Activated T-helper 1 cell treated with anti-CD3 and anti-CD28 coated beads, Interleukin-12 subunit alpha, Interleukin-12 subunit beta, Interleukin-2, Interleukin-4 antibody, amounts not matched to agents 30 ng/mL and 10 ng/mL and 1 ng/mL, durations not matched to agents 14 hours and 24 hours and 36 hours (primary cell): ENCODE data around the gene MCOLN1. TPM values are rescaled to one million over a fixed set of nuclear protein-coding genes. Genes with fewer than 3 reads are reported as not detected.

Source experiments
- DNase-seq: peaks from one replicate; pipeline ENCODE4 v3.0.0; 2021; ENCODE audit warnings: low spot score
- H3K27ac Mint-ChIP-seq: one replicate; pipeline ENCODE4 v1.8.0; 2021; ENCODE audit warnings: mild to moderate bottlenecking, mixed read lengths
- H3K27me3 Mint-ChIP-seq: one replicate; pipeline ENCODE4 v1.8.0; 2022; ENCODE audit warnings: mild to moderate bottlenecking, moderate library complexity, mixed read lengths; ENCODE audit not compliant: insufficient read depth
- H3K36me3 Mint-ChIP-seq: one replicate; pipeline ENCODE4 v1.8.0; 2021; ENCODE audit warnings: low read depth, mixed read lengths
- H3K4me1 Mint-ChIP-seq: one replicate; pipeline ENCODE4 v1.8.0; 2021; ENCODE audit warnings: low read depth, mixed read lengths
- H3K4me3 Mint-ChIP-seq: one replicate; pipeline ENCODE4 v1.8.0; 2021; ENCODE audit warnings: mild to moderate bottlenecking, moderate library complexity, mixed read lengths
- H3K9me3 Mint-ChIP-seq: one replicate; pipeline ENCODE4 v1.8.0; 2021; ENCODE audit warnings: mixed read lengths
- intact Hi-C: fragments of 100-400 bp; cut with micrococcal nuclease; formaldehyde crosslinking; loops from one replicate; pipeline ENCODE4 v1.15.1; 2024
- total RNA-seq: library from RNA; stranded (reverse); gene quantifications from 2 replicates; pipeline ENCODE4 v1.2.3, GENCODE V29; 2022

The MCOLN1 gene
- total RNA-seq, 1 donor from 2014 or later: 14.0 TPM

GRCh38 chr19:7506385-7507328 lies 15.8 kb upstream of the MCOLN1 start:
- Mint-ChIP-seq H3K36me3 (no peaks in the 10 kb centered on the region), H3K9me3 (no peaks in the 10 kb centered on the region), H3K27me3 (peaks cover 26% of the 10 kb centered on the region), H3K4me1 (no peaks in the 10 kb centered on the region), H3K27ac (no peak overlapping the region), H3K4me3 (peak overlapping the region; percentile 26)
- peak; percentile 33 for DNase-seq
- intact Hi-C loops: loop anchor here (1.0 kb wide), 1 partner anchor 14 kb away; no protein-coding TSS in a partner anchor

GRCh38 chr19:7507884-7508283 lies 14.5 kb upstream of the MCOLN1 start:
- DNase-seq: no peak
- peaks cover 17% of the 10 kb centered on the region for H3K27me3 Mint-ChIP-seq
- intact Hi-C loops: no loop called here
- H3K4me3 Mint-ChIP-seq: no peak overlapping the region
- no peaks in the 10 kb centered on the region for H3K36me3 Mint-ChIP-seq
- no peaks in the 10 kb centered on the region for H3K4me1 Mint-ChIP-seq
- no peaks in the 10 kb centered on the region for H3K9me3 Mint-ChIP-seq
- no peak overlapping the region for H3K27ac Mint-ChIP-seq

GRCh38 chr19:7509625-7510024 lies 12.8 kb upstream of the MCOLN1 start:
- intact Hi-C loops: no loop called here
- Mint-ChIP-seq H3K36me3 (no peaks in the 10 kb centered on the region), H3K27me3 (peaks cover 14% of the 10 kb centered on the region), H3K27ac (no peak overlapping the region), H3K4me1 (no peaks in the 10 kb centered on the region), H3K4me3 (no peak overlapping the region), H3K9me3 (no peaks in the 10 kb centered on the region)
- no peak for DNase-seq

- no peak overlapping the region for H3K27ac Mint-ChIP-seq
- intact Hi-C loops: no loop called here
These were observed 10.0 kb upstream of the MCOLN1 start for GRCh38 chr19:7512400-7512851.

GRCh38 chr19:7513809-7514642 lies 8.4 kb upstream of the MCOLN1 start:
- no peaks in the 10 kb centered on the region for H3K9me3 Mint-ChIP-seq
- no peak overlapping the region for H3K27ac Mint-ChIP-seq
- no peak for DNase-seq
- H3K4me1 Mint-ChIP-seq: peaks cover 5% of the 10 kb centered on the region
- intact Hi-C loops: no loop called here
- no peaks in the 10 kb centered on the region for H3K36me3 Mint-ChIP-seq
- H3K27me3 Mint-ChIP-seq: peaks cover 26% of the 10 kb centered on the region
- no peak overlapping the region for H3K4me3 Mint-ChIP-seq

More at GRCh38 chr19:7512400-7512851, 10.0 kb upstream of the MCOLN1 start:
- Mint-ChIP-seq H3K9me3 (no peaks in the 10 kb centered on the region), H3K4me3 (no peak overlapping the region), H3K27me3 (peaks cover 22% of the 10 kb centered on the region), H3K36me3 (no peaks in the 10 kb centered on the region), H3K4me1 (peaks cover 5% of the 10 kb centered on the region)
- no peak for DNase-seq

- H3K27me3 Mint-ChIP-seq: peaks cover 23% of the 10 kb centered on the region
- H3K27ac Mint-ChIP-seq: peak overlapping the region; percentile 9
These were observed 7.2 kb upstream of the MCOLN1 start for GRCh38 chr19:7515110-7515644.

GRCh38 chr19:7515645-7516151 lies 6.7 kb upstream of the MCOLN1 start, which contains the start of gene ZNF358:
Gene ZNF358, plus strand, starts transcription at chr19:7516103. Its CDS starts 3,140 bp downstream, at chr19:7519243.
- DNase-seq: peak; percentile 22
- Mint-ChIP-seq H3K4me1 (peaks cover 5% of the 10 kb centered on the region), H3K27ac (peak within 1 kb of the TSS; percentile 9), H3K27me3 (peaks cover 23% of the 10 kb centered on the region), H3K36me3 (no peaks in the 10 kb centered on the region), H3K4me3 (peak within 1 kb of the TSS; percentile 74), H3K9me3 (no peaks in the 10 kb centered on the region)
- intact Hi-C loops: no loop called here

More at GRCh38 chr19:7515110-7515644, 7.2 kb upstream of the MCOLN1 start:
- peaks cover 5% of the 10 kb centered on the region for H3K4me1 Mint-ChIP-seq
- intact Hi-C loops: no loop called here
- H3K9me3 Mint-ChIP-seq: no peaks in the 10 kb centered on the region
- H3K36me3 Mint-ChIP-seq: no peaks in the 10 kb centered on the region
- no peak for DNase-seq
- peak overlapping the region; percentile 74 for H3K4me3 Mint-ChIP-seq

- peaks cover 19% of the 10 kb centered on the region for H3K27me3 Mint-ChIP-seq
- H3K4me1 Mint-ChIP-seq: peaks cover 5% of the 10 kb centered on the region
- H3K4me3 Mint-ChIP-seq: peak overlapping the region; percentile 69
These were observed 6.1 kb upstream of the MCOLN1 start for GRCh38 chr19:7516333-7516732.

GRCh38 chr19:7516878-7517277 lies 5.5 kb upstream of the MCOLN1 start:
- Mint-ChIP-seq H3K9me3 (no peaks in the 10 kb centered on the region), H3K4me3 (peak overlapping the region; percentile 69), H3K27me3 (peaks cover 19% of the 10 kb centered on the region), H3K4me1 (peaks cover 8% of the 10 kb centered on the region), H3K36me3 (no peaks in the 10 kb centered on the region), H3K27ac (peak overlapping the region; percentile 3)
- intact Hi-C loops: no loop called here
- no peak for DNase-seq

More at GRCh38 chr19:7516333-7516732, 6.1 kb upstream of the MCOLN1 start:
- Mint-ChIP-seq H3K9me3 (no peaks in the 10 kb centered on the region), H3K27ac (no peak overlapping the region), H3K36me3 (no peaks in the 10 kb centered on the region)
- intact Hi-C loops: no loop called here
- no peak for DNase-seq

GRCh38 chr19:7519361-7520130 lies 2.9 kb upstream of the MCOLN1 start:
- H3K4me3 Mint-ChIP-seq: no peak overlapping the region
- no peak for DNase-seq
- H3K36me3 Mint-ChIP-seq: no peaks in the 10 kb centered on the region
- H3K9me3 Mint-ChIP-seq: no peaks in the 10 kb centered on the region
- intact Hi-C loops: no loop called here
- H3K4me1 Mint-ChIP-seq: peaks cover 13% of the 10 kb centered on the region
- H3K27ac Mint-ChIP-seq: no peak overlapping the region
- peaks cover 23% of the 10 kb centered on the region for H3K27me3 Mint-ChIP-seq

GRCh38 chr19:7520131-7521051 lies 2.0 kb upstream of the MCOLN1 start:
- Mint-ChIP-seq H3K27ac (no peak overlapping the region), H3K4me1 (peaks cover 12% of the 10 kb centered on the region), H3K4me3 (no peak overlapping the region), H3K36me3 (no peaks in the 10 kb centered on the region), H3K9me3 (no peaks in the 10 kb centered on the region), H3K27me3 (peaks cover 17% of the 10 kb centered on the region)
- intact Hi-C loops: no loop called here
- DNase-seq: no peak
